Measurements from ENCODE around the gene CYP4F12. TPM values are rescaled to one million over a fixed set of nuclear protein-coding genes. Genes with fewer than 3 reads are reported as not detected.

CYP4F12 gene
- total and polyA plus RNA-seq, 2 experiments from 2014 or later, result not detected

DNA sequence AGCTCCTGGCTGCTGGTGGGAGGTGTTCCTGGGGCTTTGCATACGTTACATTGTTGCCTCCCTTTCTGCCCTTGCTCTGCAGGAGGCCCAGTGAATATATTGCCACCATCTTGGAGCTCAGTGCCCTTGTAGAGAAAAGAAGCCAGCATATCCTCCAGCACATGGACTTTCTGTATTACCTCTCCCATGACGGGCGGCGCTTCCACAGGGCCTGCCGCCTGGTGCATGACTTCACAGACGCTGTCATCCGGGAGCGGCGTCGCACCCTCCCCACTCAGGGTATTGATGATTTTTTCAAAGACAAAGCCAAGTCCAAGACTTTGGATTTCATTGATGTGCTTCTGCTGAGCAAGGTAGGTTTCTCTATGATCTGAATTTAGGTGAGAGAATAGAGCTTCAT, 10.5 kb downstream of the CYP4F12 start:
- no peak overlapping the region for H3K4me3 ChIP-seq
- H3K79me2 ChIP-seq (replicated peaks; ENCODE audit: insufficient read depth), result no peaks in the 10 kb centered on the region
- peaks cover 64% of the 10 kb centered on the region for H3K36me3 Mint-ChIP-seq (ENCODE audit: low read depth)
- no peaks in the 10 kb centered on the region; the same call in 1 of the 2 replicates for H3K36me3 ChIP-seq (ENCODE audit: insufficient read depth)
- H3K27ac Mint-ChIP-seq, result no peak overlapping the region
- no peaks in the 10 kb centered on the region for H4K20me1 ChIP-seq (replicated peaks; ENCODE audit: insufficient read depth)
- H3K27ac ChIP-seq (ENCODE audit: low read depth), result no peak overlapping the region
- H3K4me2 ChIP-seq, result no peak overlapping the region
- TF ChIP-seq, protein P1, sequence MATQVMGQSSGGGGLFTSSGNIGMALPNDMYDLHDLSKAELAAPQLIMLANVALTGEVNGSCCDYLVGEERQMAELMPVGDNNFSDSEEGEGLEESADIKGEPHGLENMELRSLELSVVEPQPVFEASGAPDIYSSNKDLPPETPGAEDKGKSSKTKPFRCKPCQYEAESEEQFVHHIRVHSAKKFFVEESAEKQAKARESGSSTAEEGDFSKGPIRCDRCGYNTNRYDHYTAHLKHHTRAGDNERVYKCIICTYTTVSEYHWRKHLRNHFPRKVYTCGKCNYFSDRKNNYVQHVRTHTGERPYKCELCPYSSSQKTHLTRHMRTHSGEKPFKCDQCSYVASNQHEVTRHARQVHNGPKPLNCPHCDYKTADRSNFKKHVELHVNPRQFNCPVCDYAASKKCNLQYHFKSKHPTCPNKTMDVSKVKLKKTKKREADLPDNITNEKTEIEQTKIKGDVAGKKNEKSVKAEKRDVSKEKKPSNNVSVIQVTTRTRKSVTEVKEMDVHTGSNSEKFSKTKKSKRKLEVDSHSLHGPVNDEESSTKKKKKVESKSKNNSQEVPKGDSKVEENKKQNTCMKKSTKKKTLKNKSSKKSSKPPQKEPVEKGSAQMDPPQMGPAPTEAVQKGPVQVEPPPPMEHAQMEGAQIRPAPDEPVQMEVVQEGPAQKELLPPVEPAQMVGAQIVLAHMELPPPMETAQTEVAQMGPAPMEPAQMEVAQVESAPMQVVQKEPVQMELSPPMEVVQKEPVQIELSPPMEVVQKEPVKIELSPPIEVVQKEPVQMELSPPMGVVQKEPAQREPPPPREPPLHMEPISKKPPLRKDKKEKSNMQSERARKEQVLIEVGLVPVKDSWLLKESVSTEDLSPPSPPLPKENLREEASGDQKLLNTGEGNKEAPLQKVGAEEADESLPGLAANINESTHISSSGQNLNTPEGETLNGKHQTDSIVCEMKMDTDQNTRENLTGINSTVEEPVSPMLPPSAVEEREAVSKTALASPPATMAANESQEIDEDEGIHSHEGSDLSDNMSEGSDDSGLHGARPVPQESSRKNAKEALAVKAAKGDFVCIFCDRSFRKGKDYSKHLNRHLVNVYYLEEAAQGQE (IDR thresholded peaks at IDR 0.05; ENCODE audit: unreplicated experiment), result no peak
- TF ChIP-seq, protein P2, sequence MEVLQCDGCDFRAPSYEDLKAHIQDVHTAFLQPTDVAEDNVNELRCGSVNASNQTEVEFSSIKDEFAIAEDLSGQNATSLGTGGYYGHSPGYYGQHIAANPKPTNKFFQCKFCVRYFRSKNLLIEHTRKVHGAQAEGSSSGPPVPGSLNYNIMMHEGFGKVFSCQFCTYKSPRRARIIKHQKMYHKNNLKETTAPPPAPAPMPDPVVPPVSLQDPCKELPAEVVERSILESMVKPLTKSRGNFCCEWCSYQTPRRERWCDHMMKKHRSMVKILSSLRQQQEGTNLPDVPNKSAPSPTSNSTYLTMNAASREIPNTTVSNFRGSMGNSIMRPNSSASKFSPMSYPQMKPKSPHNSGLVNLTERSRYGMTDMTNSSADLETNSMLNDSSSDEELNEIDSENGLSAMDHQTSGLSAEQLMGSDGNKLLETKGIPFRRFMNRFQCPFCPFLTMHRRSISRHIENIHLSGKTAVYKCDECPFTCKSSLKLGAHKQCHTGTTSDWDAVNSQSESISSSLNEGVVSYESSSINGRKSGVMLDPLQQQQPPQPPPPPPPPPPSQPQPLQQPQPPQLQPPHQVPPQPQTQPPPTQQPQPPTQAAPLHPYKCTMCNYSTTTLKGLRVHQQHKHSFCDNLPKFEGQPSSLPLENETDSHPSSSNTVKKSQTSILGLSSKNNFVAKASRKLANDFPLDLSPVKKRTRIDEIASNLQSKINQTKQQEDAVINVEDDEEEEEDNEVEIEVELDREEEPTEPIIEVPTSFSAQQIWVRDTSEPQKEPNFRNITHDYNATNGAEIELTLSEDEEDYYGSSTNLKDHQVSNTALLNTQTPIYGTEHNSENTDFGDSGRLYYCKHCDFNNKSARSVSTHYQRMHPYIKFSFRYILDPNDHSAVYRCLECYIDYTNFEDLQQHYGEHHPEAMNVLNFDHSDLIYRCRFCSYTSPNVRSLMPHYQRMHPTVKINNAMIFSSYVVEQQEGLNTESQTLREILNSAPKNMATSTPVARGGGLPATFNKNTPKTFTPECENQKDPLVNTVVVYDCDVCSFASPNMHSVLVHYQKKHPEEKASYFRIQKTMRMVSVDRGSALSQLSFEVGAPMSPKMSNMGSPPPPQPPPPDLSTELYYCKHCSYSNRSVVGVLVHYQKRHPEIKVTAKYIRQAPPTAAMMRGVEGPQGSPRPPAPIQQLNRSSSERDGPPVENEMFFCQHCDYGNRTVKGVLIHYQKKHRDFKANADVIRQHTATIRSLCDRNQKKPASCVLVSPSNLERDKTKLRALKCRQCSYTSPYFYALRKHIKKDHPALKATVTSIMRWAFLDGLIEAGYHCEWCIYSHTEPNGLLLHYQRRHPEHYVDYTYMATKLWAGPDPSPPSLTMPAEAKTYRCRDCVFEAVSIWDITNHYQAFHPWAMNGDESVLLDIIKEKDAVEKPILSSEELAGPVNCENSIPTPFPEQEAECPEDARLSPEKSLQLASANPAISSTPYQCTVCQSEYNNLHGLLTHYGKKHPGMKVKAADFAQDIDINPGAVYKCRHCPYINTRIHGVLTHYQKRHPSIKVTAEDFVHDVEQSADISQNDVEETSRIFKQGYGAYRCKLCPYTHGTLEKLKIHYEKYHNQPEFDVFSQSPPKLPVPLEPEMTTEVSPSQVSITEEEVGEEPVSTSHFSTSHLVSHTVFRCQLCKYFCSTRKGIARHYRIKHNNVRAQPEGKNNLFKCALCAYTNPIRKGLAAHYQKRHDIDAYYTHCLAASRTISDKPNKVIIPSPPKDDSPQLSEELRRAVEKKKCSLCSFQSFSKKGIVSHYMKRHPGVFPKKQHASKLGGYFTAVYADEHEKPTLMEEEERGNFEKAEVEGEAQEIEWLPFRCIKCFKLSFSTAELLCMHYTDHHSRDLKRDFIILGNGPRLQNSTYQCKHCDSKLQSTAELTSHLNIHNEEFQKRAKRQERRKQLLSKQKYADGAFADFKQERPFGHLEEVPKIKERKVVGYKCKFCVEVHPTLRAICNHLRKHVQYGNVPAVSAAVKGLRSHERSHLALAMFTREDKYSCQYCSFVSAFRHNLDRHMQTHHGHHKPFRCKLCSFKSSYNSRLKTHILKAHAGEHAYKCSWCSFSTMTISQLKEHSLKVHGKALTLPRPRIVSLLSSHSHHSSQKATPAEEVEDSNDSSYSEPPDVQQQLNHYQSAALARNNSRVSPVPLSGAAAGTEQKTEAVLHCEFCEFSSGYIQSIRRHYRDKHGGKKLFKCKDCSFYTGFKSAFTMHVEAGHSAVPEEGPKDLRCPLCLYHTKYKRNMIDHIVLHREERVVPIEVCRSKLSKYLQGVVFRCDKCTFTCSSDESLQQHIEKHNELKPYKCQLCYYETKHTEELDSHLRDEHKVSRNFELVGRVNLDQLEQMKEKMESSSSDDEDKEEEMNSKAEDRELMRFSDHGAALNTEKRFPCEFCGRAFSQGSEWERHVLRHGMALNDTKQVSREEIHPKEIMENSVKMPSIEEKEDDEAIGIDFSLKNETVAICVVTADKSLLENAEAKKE (CRISPR knock-in tag; IDR thresholded peaks at IDR 0.05), result no peak
- TF ChIP-seq POLR2AphosphoS5 (IDR thresholded peaks at IDR 0.05; ENCODE audit: low read depth) (no peak), CREB1 (CRISPR knock-in tag; IDR thresholded peaks at IDR 0.05; ENCODE audit: low read depth) (no peak), STAT1 (IDR thresholded peaks at IDR 0.05; ENCODE audit: unreplicated experiment) (no peak), EZH2phosphoT487 (IDR thresholded peaks at IDR 0.05; ENCODE audit: unreplicated experiment) (no peak), ZNF331 (CRISPR knock-in tag; IDR thresholded peaks at IDR 0.05; ENCODE audit: low read depth) (no peak)
- no peak overlapping the region for H3K4me3 Mint-ChIP-seq
- no peaks in the 10 kb centered on the region for H3K9me2 ChIP-seq (ENCODE audit: insufficient read depth)
- H3K4me1 ChIP-seq (ENCODE audit: insufficient read depth), result no peaks in the 10 kb centered on the region
- no peaks in the 10 kb centered on the region for H3K4me1 Mint-ChIP-seq
- H3K27me3 ChIP-seq (ENCODE audit: insufficient read depth), result no peaks in the 10 kb centered on the region
- ATAC-seq (no peak), DNase-seq (ENCODE audit: low spot score) (no peak)
- H2AFZ ChIP-seq, result no peak overlapping the region
- H3K9me3 Mint-ChIP-seq, result peaks cover 100% of the 10 kb centered on the region
- H3K27me3 Mint-ChIP-seq (ENCODE audit: insufficient read depth, low read depth, poor library complexity), result peaks cover 5% of the 10 kb centered on the region
- H3F3A ChIP-seq (replicated peaks; ENCODE audit: low read depth), result no peaks in the 10 kb centered on the region
